ENCODE measurements around the gene RIPK3.

RIPK3 gene

DNA sequence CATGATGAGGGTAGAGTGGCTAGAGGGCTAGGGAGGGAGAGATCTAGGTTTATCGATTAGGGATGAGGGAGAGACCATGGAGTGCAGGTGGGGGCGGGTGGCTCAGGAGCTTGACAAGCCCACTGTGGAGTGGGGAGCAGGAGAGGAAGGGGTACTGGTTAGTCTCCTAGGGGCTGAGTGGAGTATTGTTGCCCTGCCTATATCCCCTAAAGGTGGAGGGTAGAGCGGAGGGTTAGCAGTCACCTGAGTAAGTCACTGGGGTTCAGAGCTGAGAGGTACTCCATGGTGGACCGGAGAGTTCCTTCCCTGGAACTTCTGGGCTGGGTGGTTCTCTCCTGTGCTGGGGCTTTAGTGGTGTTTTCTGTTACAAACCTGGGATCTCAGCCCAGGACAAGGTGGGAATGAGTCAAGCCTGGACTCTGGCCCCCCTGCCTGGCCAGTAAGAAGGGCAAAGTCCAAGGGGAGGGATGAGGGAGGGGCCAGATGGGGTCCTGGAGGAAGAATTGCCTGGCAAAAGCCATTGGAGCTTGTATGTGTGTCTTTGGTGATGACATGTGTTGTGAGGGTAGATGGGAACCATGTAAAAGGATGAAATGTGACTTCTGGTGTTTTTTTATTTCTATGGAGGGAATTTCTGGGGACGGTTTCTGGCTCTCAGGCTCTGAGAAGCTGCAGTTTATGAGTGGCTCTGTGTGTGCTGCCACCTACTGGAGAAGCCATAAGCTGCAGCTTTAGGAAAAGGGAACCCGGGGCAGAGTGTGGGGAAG, 32.0 kb downstream of the RIPK3 start, which contains the start of gene CIDEB:
CIDEB (minus strand) TSS at position 403 of the 767 bp plus-strand sequence; CDS start at position 284, 119 bp downstream.
- no peak within 1 kb of the TSS for H4K12ac ChIP-seq (ENCODE audit: low read depth, low read length)
- no peak within 1 kb of the TSS for H2BK12ac ChIP-seq (ENCODE audit: low read length)
- no peak within 1 kb of the TSS for H4K91ac ChIP-seq (ENCODE audit: low read depth, low read length)
- H3K79me2 ChIP-seq (ENCODE audit: control insufficient read depth, insufficient read depth, low read length, poor library complexity), result no peaks in the 10 kb centered on the region
- H2AFZ ChIP-seq (ENCODE audit: insufficient read depth, low read length, poor library complexity), result no peak within 1 kb of the TSS
- H3K4me2 ChIP-seq (ENCODE audit: low read length), result no peak within 1 kb of the TSS
- no peak within 1 kb of the TSS for H2BK5ac ChIP-seq (ENCODE audit: low read depth, low read length, poor library complexity)
- H3K18ac ChIP-seq (ENCODE audit: low read length), result no peak within 1 kb of the TSS
- no peak within 1 kb of the TSS for H3K14ac ChIP-seq (ENCODE audit: low read length)
- peaks cover 0 to 5% of the 10 kb centered on the region in 2 experiments for H3K4me1 ChIP-seq (ENCODE audit: control insufficient read depth in 1 of 2, insufficient read depth in 2 of 2, low read length in 2 of 2)
- H3K9me3 ChIP-seq (ENCODE audit: insufficient read depth, low read depth, low read length), result no peaks in the 10 kb centered on the region
- no peaks in the 10 kb centered on the region for H3K27me3 ChIP-seq (ENCODE audit: insufficient read depth, low read length)
- H3K4ac ChIP-seq (ENCODE audit: low read depth, low read length), result no peak within 1 kb of the TSS
- no peak within 1 kb of the TSS for H3K27ac ChIP-seq (ENCODE audit: low read depth, low read length)
- peak; percentile 54 to 81 for DNase-seq
- no peak within 1 kb of the TSS for H2AK5ac ChIP-seq (ENCODE audit: low read length)
- no peak within 1 kb of the TSS for H3K4me3 ChIP-seq (ENCODE audit: low read depth, low read length)
- H3K36me3 ChIP-seq (ENCODE audit: control insufficient read depth in 1 of 2, insufficient read depth in 2 of 2, low read length in 2 of 2), result peaks cover 50 to 63% of the 10 kb centered on the region in 2 experiments
- H3K79me1 ChIP-seq (ENCODE audit: low read length), result no peaks in the 10 kb centered on the region
- WGBS (ENCODE audit: extremely low coverage, insufficient coverage, insufficient read length), result no CpG with 5 or more reads among the region's 6 CpGs
- H2BK120ac ChIP-seq (ENCODE audit: insufficient read depth, low read length, poor library complexity), result no peak within 1 kb of the TSS
- H3K23ac ChIP-seq (ENCODE audit: low read length), result no peak within 1 kb of the TSS
- no peak within 1 kb of the TSS for H3K9ac ChIP-seq (ENCODE audit: low read length)
- H4K8ac ChIP-seq (ENCODE audit: low read depth, low read length), result no peak within 1 kb of the TSS

DNA sequence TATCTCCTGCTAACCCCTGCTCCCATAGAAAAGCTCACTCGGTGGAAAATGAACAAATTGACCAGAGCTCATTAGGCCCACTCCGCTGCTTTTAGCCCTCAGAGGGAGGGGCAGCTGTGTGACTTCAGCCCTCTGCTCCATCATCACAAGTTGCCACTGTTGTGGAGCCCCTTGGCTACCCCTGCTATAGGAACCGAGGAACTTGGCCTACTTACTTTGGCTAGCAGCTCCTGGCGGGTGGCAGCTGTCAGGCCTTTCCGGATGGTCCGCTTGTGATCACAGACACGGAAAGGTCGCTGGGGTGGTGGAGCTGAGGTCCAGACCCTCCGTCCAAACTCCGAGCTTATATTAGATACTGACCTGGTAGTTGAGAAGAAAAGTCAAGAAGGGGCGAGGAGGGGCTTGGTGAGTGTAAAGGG, 32.6 kb downstream of the RIPK3 start:
- no peak overlapping the region for H4K12ac ChIP-seq (ENCODE audit: low read depth, low read length)
- H3K9ac ChIP-seq (ENCODE audit: low read length), result no peak overlapping the region
- no peaks in the 10 kb centered on the region for H3K79me1 ChIP-seq (ENCODE audit: low read length)
- peaks cover 0 to 5% of the 10 kb centered on the region in 2 experiments for H3K4me1 ChIP-seq (ENCODE audit: control insufficient read depth in 1 of 2, insufficient read depth in 2 of 2, low read length in 2 of 2)
- H3K36me3 ChIP-seq (ENCODE audit: control insufficient read depth in 1 of 2, insufficient read depth in 2 of 2, low read length in 2 of 2), result peaks cover 50 to 69% of the 10 kb centered on the region in 2 experiments
- H2BK5ac ChIP-seq (ENCODE audit: low read depth, low read length, poor library complexity), result no peak overlapping the region
- H3K4me2 ChIP-seq (ENCODE audit: low read length), result no peak overlapping the region
- no peak for DNase-seq
- no peak overlapping the region for H3K23ac ChIP-seq (ENCODE audit: low read length)
- H3K4me3 ChIP-seq (ENCODE audit: low read depth, low read length), result no peak overlapping the region
- H3K27me3 ChIP-seq (ENCODE audit: insufficient read depth, low read length), result no peaks in the 10 kb centered on the region
- H2AK5ac ChIP-seq (ENCODE audit: low read length), result no peak overlapping the region
- H3K18ac ChIP-seq (ENCODE audit: low read length), result no peak overlapping the region
- no peak overlapping the region for H3K14ac ChIP-seq (ENCODE audit: low read length)
- no peak overlapping the region for H3K4ac ChIP-seq (ENCODE audit: low read depth, low read length)
- no peaks in the 10 kb centered on the region for H3K9me3 ChIP-seq (ENCODE audit: insufficient read depth, low read depth, low read length)
- no peak overlapping the region for H4K8ac ChIP-seq (ENCODE audit: low read depth, low read length)
- no CpG with 5 or more reads among the region's 11 CpGs for WGBS (ENCODE audit: extremely low coverage, insufficient coverage, insufficient read length)
- no peak overlapping the region for H3K27ac ChIP-seq (ENCODE audit: low read depth, low read length)
- no peak overlapping the region for H2BK12ac ChIP-seq (ENCODE audit: low read length)
- no peak overlapping the region for H4K91ac ChIP-seq (ENCODE audit: low read depth, low read length)
- H2BK120ac ChIP-seq (ENCODE audit: insufficient read depth, low read length, poor library complexity), result no peak overlapping the region
- H2AFZ ChIP-seq (ENCODE audit: insufficient read depth, low read length, poor library complexity), result no peak overlapping the region
- H3K79me2 ChIP-seq (ENCODE audit: control insufficient read depth, insufficient read depth, low read length, poor library complexity), result no peaks in the 10 kb centered on the region

DNA sequence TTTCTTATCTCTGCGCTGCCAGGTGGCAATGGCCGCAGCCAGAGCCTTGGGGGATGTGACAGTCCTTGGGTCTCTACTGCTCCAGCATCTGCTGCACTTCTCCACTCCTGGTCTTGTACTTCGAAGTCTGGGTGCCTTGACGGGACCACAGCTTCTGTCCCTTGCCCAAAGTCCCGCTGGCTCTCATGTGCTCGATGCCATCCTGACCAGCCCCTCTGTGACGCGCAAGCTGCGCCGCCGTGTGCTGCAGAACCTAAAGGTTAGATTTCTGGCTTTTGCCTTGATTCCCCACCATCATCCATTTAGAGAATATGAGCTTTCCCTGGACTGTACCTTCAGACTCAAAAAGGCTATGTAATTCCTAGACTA, 35.8 kb downstream of the RIPK3 start:
- H3K4me1 ChIP-seq (ENCODE audit: control insufficient read depth in 1 of 2, insufficient read depth in 2 of 2, low read length in 2 of 2), result peaks cover 6 to 12% of the 10 kb centered on the region in 2 experiments

DNA sequence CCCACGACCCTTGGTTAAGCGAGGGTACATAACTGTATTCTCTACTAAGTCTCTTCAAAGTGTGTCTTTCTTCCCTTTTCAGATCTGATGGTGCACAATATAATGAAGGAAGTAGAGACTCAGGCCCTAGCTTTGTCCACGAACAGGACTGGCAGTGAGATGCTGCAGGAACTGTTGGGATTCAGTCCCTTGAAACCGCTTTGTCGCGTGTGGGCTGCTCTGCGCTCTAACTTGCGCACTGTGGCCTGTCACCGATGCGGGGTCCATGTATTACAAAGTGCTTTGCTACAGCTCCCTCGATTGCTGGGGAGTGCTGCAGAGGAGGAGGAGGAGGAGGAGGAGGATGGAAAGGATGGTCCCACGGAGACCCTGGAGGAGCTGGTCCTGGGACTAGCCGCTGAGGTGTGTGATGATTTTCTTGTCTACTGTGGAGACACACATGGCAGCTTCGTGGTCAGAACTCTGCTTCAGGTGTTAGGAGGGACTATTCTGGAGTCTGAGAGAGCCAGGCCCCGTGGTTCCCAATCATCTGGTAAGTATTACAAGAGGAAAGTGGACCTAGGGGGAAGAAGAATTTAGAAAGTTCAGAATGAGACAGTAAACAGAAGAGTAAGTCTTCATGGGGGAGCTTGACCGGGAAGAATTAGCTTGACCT, 39.3 kb downstream of the RIPK3 start:
- H3K27me3 ChIP-seq (ENCODE audit: insufficient read depth, low read length), result no peaks in the 10 kb centered on the region
- H3K4me1 ChIP-seq (ENCODE audit: control insufficient read depth in 1 of 2, insufficient read depth in 2 of 2, low read length in 2 of 2), result peaks cover 11 to 14% of the 10 kb centered on the region in 2 experiments
- H3K36me3 ChIP-seq (ENCODE audit: control insufficient read depth in 1 of 2, insufficient read depth in 2 of 2, low read length in 2 of 2), result peaks cover 33 to 46% of the 10 kb centered on the region in 2 experiments
- peak overlapping the region; percentile 40 for H3K23ac ChIP-seq (ENCODE audit: low read length)
- no peak overlapping the region for H2BK12ac ChIP-seq (ENCODE audit: low read length)
- no peak overlapping the region for H3K27ac ChIP-seq (ENCODE audit: low read depth, low read length)
- H4K91ac ChIP-seq (ENCODE audit: low read depth, low read length), result no peak overlapping the region
- H3K9ac ChIP-seq (ENCODE audit: low read length), result peak overlapping the region; percentile 83
- peak overlapping the region; percentile 79 for H3K4me3 ChIP-seq (ENCODE audit: low read depth, low read length)
- DNase-seq, result no peak
- H2BK5ac ChIP-seq (ENCODE audit: low read depth, low read length, poor library complexity), result no peak overlapping the region
- H3K4ac ChIP-seq (ENCODE audit: low read depth, low read length), result peak overlapping the region; percentile 39
- H4K12ac ChIP-seq (ENCODE audit: low read depth, low read length), result peak overlapping the region; percentile 20
- H3K18ac ChIP-seq (ENCODE audit: low read length), result peak overlapping the region; percentile 10
- H3K14ac ChIP-seq (ENCODE audit: low read length), result peak overlapping the region; percentile 13
- H2AK5ac ChIP-seq (ENCODE audit: low read length), result no peak overlapping the region
- peaks cover 3% of the 10 kb centered on the region for H3K79me1 ChIP-seq (ENCODE audit: low read length)
- peak overlapping the region; percentile 62 for H4K8ac ChIP-seq (ENCODE audit: low read depth, low read length)
- peak overlapping the region; percentile 79 for H3K4me2 ChIP-seq (ENCODE audit: low read length)
- no peak overlapping the region for H2BK120ac ChIP-seq (ENCODE audit: insufficient read depth, low read length, poor library complexity)
- no peak overlapping the region for H2AFZ ChIP-seq (ENCODE audit: insufficient read depth, low read length, poor library complexity)
- H3K79me2 ChIP-seq (ENCODE audit: control insufficient read depth, insufficient read depth, low read length, poor library complexity), result peaks cover 9% of the 10 kb centered on the region
- no CpG with 5 or more reads among the region's 16 CpGs for WGBS (ENCODE audit: extremely low coverage, insufficient coverage, insufficient read length)
- H3K9me3 ChIP-seq (ENCODE audit: insufficient read depth, low read depth, low read length), result no peaks in the 10 kb centered on the region

More for the DNA sequence above, 35.8 kb downstream of the RIPK3 start:
- H3K4ac ChIP-seq (ENCODE audit: low read depth, low read length), result no peak overlapping the region
- H3K79me1 ChIP-seq (ENCODE audit: low read length), result peaks cover 3% of the 10 kb centered on the region
- H2BK120ac ChIP-seq (ENCODE audit: insufficient read depth, low read length, poor library complexity), result no peak overlapping the region
- H4K12ac ChIP-seq (ENCODE audit: low read depth, low read length), result no peak overlapping the region
- no peak overlapping the region for H2BK12ac ChIP-seq (ENCODE audit: low read length)
- H4K8ac ChIP-seq (ENCODE audit: low read depth, low read length), result no peak overlapping the region
- WGBS (ENCODE audit: extremely low coverage, insufficient coverage, insufficient read length), result no CpG with 5 or more reads among the region's 11 CpGs
- H4K91ac ChIP-seq (ENCODE audit: low read depth, low read length), result no peak overlapping the region
- DNase-seq, result no peak
- H3K4me3 ChIP-seq (ENCODE audit: low read depth, low read length), result no peak overlapping the region
- no peak overlapping the region for H3K23ac ChIP-seq (ENCODE audit: low read length)
- H3K9me3 ChIP-seq (ENCODE audit: insufficient read depth, low read depth, low read length), result no peaks in the 10 kb centered on the region
- no peak overlapping the region for H3K18ac ChIP-seq (ENCODE audit: low read length)
- H3K14ac ChIP-seq (ENCODE audit: low read length), result no peak overlapping the region
- H3K36me3 ChIP-seq (ENCODE audit: control insufficient read depth in 1 of 2, insufficient read depth in 2 of 2, low read length in 2 of 2), result peaks cover 37 to 56% of the 10 kb centered on the region in 2 experiments
- H3K9ac ChIP-seq (ENCODE audit: low read length), result no peak overlapping the region
- no peaks in the 10 kb centered on the region for H3K27me3 ChIP-seq (ENCODE audit: insufficient read depth, low read length)
- H3K27ac ChIP-seq (ENCODE audit: low read depth, low read length), result no peak overlapping the region
- H2AK5ac ChIP-seq (ENCODE audit: low read length), result no peak overlapping the region
- H3K4me2 ChIP-seq (ENCODE audit: low read length), result no peak overlapping the region
- H2BK5ac ChIP-seq (ENCODE audit: low read depth, low read length, poor library complexity), result no peak overlapping the region
- peaks cover 8% of the 10 kb centered on the region for H3K79me2 ChIP-seq (ENCODE audit: control insufficient read depth, insufficient read depth, low read length, poor library complexity)
- no peak overlapping the region for H2AFZ ChIP-seq (ENCODE audit: insufficient read depth, low read length, poor library complexity)
